Glutamatergic neuron (in vitro differentiated cells): ENCODE data around the gene SF3B2. TPM values are rescaled to one million over a fixed set of nuclear protein-coding genes. Genes with fewer than 3 reads are reported as not detected.
"Not testable (repeated sequence)": the region's sequence is repeated elsewhere in the genome, so short reads cannot be mapped to it uniquely, and the experiment has no call there.

Experiments
- DNase-seq: peaks from one replicate; pipeline ENCODE4 v3.0.0; 2022
- H3K27ac Mint-ChIP-seq: one replicate; pipeline ENCODE4 v1.8.0; 2020; ENCODE audit warnings: mild to moderate bottlenecking, mixed read lengths, inconsistent platforms; ENCODE audit not compliant: unreplicated experiment
- H3K27me3 Mint-ChIP-seq: one replicate; pipeline ENCODE4 v1.8.0; 2020; ENCODE audit warnings: mild to moderate bottlenecking, moderate library complexity, mixed read lengths, inconsistent platforms; ENCODE audit not compliant: unreplicated experiment
- H3K36me3 Mint-ChIP-seq: one replicate; pipeline ENCODE4 v1.8.0; 2020; ENCODE audit warnings: mild to moderate bottlenecking, mixed read lengths, inconsistent platforms; ENCODE audit not compliant: unreplicated experiment
- H3K4me1 Mint-ChIP-seq: one replicate; pipeline ENCODE4 v1.8.0; 2020; ENCODE audit warnings: mild to moderate bottlenecking, low read depth, mixed read lengths, inconsistent platforms; ENCODE audit not compliant: unreplicated experiment
- H3K4me3 Mint-ChIP-seq: one replicate; pipeline ENCODE4 v1.8.0; 2020; ENCODE audit warnings: mild to moderate bottlenecking, mixed read lengths, inconsistent platforms; ENCODE audit not compliant: unreplicated experiment
- H3K9me3 Mint-ChIP-seq: one replicate; pipeline ENCODE4 v1.8.0; 2020; ENCODE audit warnings: mild to moderate bottlenecking, moderate library complexity, mixed read lengths, inconsistent platforms; ENCODE audit not compliant: unreplicated experiment
- total RNA-seq: library from RNA; stranded (reverse); fragmentation: NEBNext Ultra II Directional; extraction: Animal tissue kit (Norgen Biotek cat#: 25700); gene quantifications from one replicate; pipeline ENCODE4 v1.2.1, GENCODE V29; 2021; ENCODE audit not compliant: unreplicated experiment
- TF ChIP-seq, protein P1 (sequence below): fragments of 200-600 bp; sonication (generic); IDR thresholded peaks from one replicate; pipeline ENCODE4 v1.5.0; 2021; ENCODE audit not compliant: partially characterized antibody, unreplicated experiment

SF3B2 gene
- total RNA-seq, 1 donor from 2014 or later = 187 TPM

DNA sequence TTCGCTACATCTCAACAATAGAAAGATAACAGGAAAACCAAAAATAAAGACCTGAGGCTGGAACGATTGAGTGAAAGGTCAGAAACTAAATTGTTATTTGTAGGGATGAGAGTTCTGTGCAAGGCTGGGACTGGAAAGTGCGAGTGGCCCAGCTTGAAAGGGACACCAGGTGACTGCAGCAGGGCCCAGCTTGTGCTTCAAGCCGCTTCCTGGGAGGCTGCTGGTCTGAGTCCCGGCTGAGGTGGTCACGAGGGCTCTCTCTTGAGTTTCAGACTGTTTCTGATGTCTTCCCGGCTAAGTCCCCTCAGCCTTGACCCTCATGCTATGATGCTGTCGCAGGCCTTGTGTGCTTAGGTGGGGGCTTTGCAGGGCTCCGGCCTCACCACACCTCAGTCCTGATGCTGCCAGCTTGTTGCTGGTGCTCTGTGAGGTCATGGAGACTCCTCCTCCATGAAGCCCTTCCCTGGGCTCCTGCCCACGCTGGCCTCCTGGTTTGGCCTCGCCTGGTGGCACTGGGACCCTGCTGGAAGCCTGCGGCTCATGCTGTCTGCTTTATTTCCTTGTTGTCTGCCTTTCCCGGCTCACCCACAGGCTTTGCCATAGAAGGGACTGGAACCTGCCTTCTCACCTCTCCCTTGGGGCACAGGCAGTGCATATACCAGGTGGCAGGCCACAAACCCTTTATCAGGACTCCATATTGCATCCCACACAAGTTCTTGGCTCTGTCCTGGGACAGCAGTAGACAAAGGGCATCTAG lies 45.9 kb upstream of the SF3B2 start:
- H3K27me3 Mint-ChIP-seq = peaks cover 11% of the 10 kb centered on the region
- TF ChIP-seq, protein P1, sequence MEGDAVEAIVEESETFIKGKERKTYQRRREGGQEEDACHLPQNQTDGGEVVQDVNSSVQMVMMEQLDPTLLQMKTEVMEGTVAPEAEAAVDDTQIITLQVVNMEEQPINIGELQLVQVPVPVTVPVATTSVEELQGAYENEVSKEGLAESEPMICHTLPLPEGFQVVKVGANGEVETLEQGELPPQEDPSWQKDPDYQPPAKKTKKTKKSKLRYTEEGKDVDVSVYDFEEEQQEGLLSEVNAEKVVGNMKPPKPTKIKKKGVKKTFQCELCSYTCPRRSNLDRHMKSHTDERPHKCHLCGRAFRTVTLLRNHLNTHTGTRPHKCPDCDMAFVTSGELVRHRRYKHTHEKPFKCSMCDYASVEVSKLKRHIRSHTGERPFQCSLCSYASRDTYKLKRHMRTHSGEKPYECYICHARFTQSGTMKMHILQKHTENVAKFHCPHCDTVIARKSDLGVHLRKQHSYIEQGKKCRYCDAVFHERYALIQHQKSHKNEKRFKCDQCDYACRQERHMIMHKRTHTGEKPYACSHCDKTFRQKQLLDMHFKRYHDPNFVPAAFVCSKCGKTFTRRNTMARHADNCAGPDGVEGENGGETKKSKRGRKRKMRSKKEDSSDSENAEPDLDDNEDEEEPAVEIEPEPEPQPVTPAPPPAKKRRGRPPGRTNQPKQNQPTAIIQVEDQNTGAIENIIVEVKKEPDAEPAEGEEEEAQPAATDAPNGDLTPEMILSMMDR = no peak
- peaks cover 8% of the 10 kb centered on the region for H3K4me1 Mint-ChIP-seq
- DNase-seq = no peak
- H3K27ac Mint-ChIP-seq = no peak overlapping the region
- no peak overlapping the region for H3K4me3 Mint-ChIP-seq
- H3K36me3 Mint-ChIP-seq = no peaks in the 10 kb centered on the region
- peaks cover 2% of the 10 kb centered on the region for H3K9me3 Mint-ChIP-seq

DNA sequence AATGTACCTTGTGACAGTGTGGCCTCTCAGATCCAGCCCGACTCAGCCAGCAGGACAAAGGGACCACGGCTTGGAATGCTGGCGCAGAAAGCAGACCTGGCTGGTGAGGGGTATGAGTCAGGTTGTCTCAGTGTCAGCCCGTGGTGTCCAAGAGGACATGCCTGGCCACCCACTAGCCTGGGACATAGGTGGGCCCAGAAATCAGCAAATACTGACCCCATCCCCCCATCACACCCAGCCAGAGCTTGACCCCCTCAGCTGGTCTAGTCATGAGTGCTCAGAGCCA lies 45.3 kb upstream of the SF3B2 start:
- H3K36me3 Mint-ChIP-seq = no peaks in the 10 kb centered on the region
- TF ChIP-seq, protein P1 = no peak
- no peak overlapping the region for H3K27ac Mint-ChIP-seq
- no peak overlapping the region for H3K4me3 Mint-ChIP-seq
- peaks cover 8% of the 10 kb centered on the region for H3K27me3 Mint-ChIP-seq
- peaks cover 2% of the 10 kb centered on the region for H3K9me3 Mint-ChIP-seq
- no peak for DNase-seq
- peaks cover 7% of the 10 kb centered on the region for H3K4me1 Mint-ChIP-seq

DNA sequence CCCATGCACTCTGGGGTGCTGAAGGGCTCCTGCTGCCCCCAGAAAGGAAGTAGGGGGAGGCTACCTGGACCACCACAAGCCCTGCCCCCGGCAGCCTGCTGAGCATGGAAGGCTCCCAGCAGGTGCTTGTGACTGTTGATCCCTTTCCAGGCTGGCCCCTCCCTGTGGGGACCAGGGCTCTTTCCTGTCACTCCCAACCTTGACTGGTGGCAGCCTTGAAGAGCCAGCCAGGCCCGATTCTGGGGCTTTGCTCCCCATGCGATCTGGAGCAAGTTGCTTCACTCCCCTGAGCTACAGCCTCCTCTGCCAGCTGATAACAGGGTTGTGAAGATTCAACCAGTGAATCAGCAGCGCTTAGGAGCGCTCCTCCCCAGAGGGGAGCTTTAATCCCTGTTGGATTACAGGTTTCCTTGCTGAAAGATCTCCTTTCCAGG lies 44.9 kb upstream of the SF3B2 start:
- no peak for DNase-seq
- Mint-ChIP-seq H3K36me3 (no peaks in the 10 kb centered on the region), H3K4me3 (no peak overlapping the region), H3K27me3 (peaks cover 6% of the 10 kb centered on the region), H3K9me3 (peaks cover 2% of the 10 kb centered on the region), H3K4me1 (peaks cover 7% of the 10 kb centered on the region), H3K27ac (no peak overlapping the region)
- TF ChIP-seq, protein P1 = no peak

DNA sequence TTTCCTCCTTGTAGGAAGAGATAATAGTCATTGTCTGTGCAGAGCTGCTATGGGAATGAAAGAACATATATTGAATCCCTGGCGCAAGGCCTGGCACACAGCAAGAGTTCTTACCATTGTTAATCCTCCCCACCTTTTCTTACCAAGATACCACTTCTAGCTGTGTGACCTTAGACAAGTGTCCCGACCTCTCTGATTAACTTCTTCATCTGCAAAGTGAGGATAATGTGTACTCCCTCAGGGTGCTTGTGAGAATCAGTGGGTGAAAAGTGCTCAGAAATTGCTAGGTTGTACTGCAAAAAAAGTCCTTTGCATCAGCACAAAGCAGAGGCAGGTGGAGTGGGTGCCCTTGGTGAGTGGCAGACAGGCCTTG lies 44.1 kb upstream of the SF3B2 start:
- peaks cover 3% of the 10 kb centered on the region for H3K4me1 Mint-ChIP-seq
- H3K36me3 Mint-ChIP-seq = no peaks in the 10 kb centered on the region
- no peak overlapping the region for H3K27ac Mint-ChIP-seq
- TF ChIP-seq, protein P1 = no peak
- DNase-seq = no peak
- no peak overlapping the region for H3K4me3 Mint-ChIP-seq
- peaks cover 6% of the 10 kb centered on the region for H3K27me3 Mint-ChIP-seq
- H3K9me3 Mint-ChIP-seq = no peaks in the 10 kb centered on the region

DNA sequence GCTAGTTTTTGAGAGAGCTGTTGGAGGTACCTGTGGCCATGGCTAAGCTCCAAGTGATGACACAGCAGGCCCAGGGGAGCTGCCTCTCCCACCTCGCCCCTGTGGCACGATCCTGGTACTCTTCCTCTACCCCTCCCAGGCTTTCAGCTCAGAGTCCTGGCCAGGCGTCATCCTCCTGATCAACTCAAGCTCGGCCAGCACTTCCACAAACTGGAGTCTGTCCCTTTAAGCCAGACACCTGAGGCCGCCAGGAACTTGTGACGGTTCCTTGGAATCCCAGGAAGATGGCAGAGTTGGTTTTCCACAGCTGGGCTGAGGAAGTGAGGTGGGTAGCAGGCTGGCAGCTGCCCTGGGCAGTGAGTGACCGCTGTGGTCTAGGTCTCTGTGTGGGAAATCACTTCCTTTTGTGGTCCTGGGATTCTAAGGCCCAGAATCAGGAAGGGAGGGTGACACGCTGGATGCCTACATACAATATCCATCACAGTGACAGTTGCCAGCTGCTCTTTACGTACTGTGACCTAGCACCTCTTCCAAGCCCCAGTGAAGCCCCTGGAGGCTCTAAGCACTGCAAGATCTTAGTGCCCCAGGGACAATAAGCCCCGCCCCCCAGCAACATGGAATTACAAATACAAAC lies 43.6 kb upstream of the SF3B2 start:
- Mint-ChIP-seq H3K27me3 (peaks cover 6% of the 10 kb centered on the region), H3K4me1 (no peaks in the 10 kb centered on the region), H3K27ac (no peak overlapping the region), H3K36me3 (no peaks in the 10 kb centered on the region), H3K4me3 (no peak overlapping the region), H3K9me3 (no peaks in the 10 kb centered on the region)
- TF ChIP-seq, protein P1 = no peak
- DNase-seq = no peak

DNA sequence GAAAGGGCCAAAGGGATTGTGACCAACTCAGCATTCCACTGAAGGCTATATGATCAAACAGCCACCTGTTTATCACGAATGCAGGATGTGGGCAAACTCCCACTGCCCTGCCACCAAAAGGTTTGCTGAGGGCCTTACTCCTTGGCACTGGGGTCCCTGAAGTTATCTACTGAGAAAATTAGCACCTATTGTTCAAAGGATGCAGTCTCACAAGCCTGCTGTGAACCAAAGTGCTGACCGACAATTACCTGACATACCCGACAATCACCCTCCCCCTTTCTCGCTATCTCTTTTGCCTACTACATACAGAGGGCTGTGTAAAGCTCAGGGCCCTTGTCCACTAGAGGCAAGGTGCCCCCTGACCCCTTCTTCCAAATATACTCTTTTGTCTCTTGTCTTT lies 42.1 kb upstream of the SF3B2 start:
- H3K27ac Mint-ChIP-seq, H3K4me1 Mint-ChIP-seq, H3K4me3 Mint-ChIP-seq, H3K27me3 Mint-ChIP-seq, H3K9me3 Mint-ChIP-seq, DNase-seq, H3K36me3 Mint-ChIP-seq: not testable (repeated sequence)
